Measurements from ENCODE around the gene MYO15B.

Gene MYO15B

DNA sequence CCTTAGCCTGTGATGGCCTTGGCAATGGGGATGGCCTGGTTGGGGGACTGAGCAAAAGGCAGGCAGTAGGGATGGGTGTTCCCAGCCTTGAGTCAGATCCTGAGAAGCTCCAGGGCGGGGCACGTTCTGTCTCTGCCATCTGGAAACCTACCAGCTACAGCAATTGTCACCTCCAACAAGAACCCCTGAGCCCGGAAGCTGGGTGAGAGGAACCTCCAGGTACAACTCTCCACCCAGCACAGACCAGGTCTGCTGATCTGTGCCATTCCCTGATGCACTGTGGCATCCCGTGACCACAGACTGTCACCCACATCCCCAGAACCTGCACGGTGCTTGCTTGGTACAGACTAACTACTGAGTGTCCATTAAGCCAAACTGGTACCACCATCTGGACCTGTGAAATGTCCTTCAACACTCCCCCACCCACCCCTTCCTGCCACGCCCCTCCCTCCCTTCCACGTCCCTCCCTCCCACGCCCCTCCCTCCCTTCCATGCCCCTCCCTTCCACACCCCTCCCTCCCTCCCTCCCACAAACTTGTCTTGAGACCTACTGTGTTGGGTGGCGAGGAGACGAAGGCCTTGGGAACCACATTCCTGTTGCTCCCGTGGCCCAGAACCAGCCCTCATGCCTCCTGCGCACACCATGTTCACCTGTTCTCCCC lies 16.6 kb downstream of the MYO15B start:
- no peak for DNase-seq

DNA sequence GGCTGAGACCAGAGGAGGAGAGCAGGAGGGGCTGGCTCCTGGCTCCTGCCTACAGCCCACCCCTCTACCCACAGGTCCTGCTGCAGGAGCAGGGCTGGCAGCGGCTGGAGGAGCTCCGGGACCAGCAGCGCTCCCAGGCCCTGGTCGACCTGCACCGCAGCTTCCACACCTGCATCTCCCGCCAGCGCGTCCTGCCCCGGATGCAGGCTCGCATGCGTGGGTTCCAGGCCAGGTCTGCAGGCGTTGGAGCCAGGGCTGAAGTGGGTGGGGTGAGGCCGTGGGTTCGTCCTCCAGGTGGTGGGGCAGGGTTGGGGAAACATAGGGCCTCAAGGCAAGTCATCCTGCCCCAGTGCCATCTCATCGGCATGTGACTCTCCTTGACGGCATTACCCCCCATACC lies 18.2 kb downstream of the MYO15B start:
- no peak for DNase-seq

GRCh38 chr17:75607086-75607485 lies 19.5 kb downstream of the MYO15B start:
- no peak for DNase-seq

DNA sequence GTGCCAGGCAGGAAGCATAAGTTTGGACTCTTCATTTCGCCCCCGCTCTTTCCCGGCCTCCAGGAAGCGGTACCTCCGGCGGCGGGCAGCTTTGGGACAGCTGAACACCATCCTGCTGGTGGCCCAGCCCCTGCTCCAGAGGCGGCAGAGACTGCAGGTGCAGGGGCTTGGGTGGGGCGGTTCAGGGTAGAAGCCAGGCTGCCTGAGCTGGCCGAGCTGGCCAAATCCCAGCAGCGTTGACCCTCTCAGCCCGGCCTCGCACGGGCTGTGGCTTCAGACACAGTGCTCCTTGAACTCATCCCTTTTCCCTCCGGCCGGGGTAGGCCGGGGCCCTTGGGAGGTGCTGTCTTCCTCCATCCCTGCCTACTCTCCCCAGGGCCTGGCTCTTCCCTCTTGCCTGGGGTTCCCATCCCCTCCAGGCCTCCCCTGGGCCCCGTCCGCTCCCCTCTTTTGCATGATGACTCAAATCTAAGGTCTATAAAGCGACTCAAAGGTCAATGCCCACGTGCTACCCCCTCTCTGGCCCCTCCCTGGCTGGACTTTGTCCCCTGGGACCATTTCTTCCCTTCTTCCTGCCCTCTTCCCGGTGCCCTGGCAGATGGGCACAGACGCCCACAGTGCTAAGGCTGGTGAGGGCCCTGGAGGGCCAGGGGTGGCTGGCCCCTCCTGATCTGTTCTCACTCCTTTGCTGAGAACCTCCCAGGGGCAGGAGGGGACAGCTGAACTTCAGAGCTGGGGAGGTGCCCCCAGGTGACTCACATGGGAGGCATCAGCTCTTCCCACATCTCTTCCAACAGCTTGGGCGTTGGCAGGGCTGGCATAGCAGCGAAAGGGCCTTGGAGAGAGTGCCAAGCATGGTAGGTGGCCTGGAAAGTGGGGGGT lies 22.7 kb downstream of the MYO15B start:
- DNase-seq = no peak

GRCh38 chr17:75611851-75612429 lies 24.3 kb downstream of the MYO15B start:
- no peak for DNase-seq

DNA sequence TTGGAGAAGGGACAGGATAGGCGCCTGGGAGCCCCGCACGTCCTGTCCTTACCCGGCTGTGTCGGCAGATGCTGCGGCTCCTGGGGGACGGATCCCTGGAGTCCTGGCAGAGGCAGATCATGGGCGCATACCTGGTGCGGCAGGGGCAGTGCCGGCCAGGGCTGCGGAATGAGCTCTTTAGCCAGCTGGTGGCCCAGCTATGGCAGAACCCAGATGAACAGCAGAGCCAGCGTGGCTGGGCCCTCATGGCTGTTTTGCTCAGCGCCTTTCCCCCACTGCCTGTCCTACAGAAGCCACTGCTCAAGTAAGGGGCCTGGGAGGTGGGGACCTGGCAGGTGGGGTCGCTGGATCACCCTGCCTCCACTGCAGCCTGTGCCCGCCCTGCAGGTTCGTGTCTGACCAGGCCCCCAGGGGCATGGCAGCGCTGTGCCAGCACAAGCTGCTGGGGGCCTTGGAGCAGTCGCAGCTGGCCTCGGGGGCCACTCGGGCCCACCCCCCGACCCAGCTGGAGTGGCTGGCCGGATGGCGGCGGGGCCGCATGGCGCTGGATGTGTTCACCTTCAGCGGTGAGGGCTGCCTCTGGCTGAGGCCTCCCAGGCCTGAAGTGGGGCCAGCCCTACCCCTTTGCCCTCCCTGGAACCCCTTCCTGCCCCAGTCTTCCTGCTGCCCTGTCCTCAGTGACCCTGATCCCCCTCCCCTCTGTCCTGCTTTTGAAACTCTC lies 25.5 kb downstream of the MYO15B start:
- DNase-seq = no peak

GRCh38 chr17:75614006-75614405 lies 26.4 kb downstream of the MYO15B start:
- DNase-seq = no peak

DNA sequence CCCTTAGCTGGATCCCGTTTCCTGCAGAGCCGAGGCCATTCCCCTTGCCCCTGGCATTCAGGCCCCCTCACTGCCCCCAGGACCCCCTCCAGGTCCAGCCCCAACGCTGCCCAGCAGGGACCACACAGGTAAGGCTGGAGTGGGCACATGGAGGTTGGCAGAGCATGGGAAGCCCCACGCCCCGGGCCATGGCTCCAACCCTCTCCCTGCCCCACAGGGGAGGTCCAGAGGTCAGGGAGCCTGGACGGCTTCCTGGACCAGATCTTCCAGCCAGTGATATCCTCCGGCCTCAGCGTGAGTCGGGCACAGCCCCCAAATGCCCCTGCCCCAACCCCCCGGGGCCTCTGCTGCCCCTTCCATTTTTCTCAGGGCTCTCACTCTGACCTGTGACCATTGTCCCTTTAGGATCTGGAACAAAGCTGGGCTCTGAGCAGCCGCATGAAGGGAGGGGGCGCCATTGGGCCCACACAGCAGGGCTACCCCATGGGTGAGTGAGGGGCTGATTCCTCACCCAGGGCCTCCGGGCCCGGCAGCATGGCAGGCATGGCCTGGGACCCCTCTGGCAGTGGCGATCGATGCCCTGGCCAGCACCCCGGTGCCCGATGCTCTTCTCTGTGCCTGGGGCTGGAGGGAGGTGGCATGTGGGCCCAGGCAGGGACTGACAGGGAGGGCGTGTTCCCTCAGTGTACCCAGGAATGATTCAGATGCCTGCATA lies 27.1 kb downstream of the MYO15B start:
- DNase-seq = no peak

GRCh38 chr17:75615301-75615700 lies 27.7 kb downstream of the MYO15B start:
- DNase-seq = no peak

GRCh38 chr17:75616521-75617122 lies 29.0 kb downstream of the MYO15B start:
- no peak for DNase-seq

DNA sequence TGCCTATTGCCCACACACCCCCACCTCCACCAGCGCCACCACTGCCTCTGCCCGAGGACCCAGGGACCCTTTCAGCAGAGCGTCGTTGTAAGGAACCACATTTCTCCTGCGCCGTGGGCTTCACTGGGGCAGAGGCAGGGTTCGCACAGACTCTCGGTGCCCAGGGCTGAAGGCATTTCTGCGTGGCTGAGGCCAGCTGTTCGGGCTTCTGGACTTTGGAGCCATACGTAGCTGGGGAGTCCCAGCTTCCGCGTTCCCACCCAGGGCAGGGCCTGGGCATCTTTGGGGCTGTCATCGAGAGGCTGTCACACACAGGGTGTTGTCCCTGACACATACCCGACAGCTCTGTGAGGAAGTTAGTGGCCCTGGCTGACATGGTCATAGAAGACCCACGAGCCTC lies 29.6 kb downstream of the MYO15B start:
- no peak for DNase-seq

DNA sequence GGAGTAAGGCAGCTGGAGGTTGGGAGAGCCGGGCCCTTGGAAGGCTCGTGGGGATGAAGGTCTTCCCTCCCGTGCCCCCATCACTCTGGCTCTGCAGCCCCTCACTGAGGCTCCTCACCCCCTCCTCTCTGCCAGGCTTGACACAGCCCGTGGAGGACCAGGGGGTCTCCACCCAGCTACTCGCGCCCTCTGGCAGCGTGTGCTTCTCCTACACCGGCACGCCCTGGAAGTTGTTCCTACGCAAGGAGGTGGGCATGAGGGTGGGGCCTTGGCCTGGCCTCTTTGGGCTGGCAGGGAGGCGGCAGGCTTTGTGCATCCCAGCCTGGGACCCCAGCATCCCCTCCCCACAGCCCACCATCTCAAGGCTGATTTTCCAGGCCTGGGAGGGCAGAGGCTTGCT lies 30.1 kb downstream of the MYO15B start:
- no peak for DNase-seq

DNA sequence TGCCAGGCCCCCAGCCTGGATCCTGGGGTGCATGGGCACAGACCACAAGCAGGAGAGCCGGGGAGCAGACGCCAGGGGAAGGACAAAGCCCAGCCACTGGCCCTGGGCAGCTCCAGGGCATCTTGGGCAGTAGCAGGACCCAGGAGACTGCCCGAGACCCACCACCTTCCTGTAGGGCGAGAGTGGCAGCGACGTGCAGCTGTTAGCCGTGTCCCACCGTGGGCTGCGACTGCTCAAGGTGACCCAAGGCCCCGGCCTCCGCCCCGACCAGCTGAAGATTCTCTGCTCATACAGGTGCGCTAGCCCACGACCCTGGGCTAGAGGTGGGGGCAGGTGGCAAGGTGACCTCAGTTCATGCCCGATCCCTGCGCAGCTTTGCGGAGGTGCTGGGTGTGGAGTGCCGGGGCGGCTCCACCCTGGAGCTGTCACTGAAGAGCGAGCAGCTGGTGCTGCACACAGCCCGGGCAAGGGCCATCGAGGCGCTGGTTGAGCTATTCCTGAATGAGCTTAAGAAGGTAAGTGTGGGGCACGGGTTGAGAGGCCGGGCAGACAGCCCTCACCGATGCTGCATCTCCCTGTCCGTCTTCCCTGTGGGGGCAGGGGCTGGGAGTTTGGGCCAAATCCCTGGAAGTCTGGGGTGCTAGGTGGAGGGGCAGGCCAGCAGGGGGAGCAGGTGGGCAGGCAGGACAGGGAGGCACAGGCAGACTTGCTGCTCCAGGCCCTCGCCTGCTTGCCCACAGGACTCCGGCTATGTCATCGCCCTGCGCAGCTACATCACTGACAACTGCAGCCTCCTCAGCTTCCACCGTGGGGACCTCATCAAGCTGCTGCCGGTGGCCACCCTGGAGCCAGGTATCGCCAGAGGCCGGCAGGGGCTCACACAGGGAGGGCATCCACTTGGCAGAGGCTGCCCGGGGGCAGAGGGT lies 32.2 kb downstream of the MYO15B start:
- DNase-seq = no peak

GRCh38 chr17:75621489-75621888 lies 33.9 kb downstream of the MYO15B start:
- no peak for DNase-seq

DNA sequence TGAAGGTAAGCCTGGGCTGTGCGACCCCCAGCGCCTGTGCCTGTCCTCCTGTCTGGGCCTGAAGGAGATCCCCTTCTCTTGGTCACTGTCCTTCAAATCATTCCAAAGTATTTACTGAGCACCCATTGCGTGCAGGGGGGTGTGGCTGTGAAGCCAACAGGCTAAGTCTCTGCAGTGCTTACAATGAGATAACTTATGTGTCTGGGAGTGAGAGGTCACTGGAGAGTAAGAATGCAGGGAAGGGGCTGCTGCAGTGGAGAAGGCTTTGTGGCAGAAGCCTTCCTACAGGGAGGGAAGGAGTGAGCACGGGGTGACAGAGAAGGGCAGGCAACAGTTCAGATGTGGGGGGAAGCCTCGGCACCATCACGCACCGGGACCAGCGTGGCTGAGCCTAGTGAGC lies 34.5 kb downstream of the MYO15B start:
- no peak for DNase-seq

DNA sequence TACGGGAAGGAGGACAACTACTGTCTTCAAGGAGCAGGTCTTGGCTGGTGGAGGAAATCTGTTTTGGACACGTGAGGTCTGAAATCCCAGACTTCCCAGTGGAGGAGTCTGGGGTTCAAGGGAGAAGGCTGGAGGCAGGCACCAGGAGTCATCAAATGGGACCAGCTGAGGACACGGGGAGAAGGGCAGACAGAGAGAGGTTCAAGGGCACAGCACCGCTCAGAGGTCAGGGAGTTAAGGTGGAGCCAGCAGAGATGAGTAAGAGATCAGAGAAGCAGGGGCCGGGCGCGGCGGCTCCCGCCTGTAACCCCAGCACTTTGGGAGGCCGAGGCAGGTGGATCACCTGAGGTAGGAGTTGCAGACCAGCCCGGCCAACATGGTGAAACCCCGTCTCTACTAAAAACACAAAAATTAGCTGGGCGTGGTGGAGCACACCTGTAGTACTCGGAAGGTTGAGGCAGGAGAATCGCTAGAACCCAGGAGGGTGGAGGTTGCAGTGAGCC lies 35.2 kb downstream of the MYO15B start:
- DNase-seq = no peak

DNA sequence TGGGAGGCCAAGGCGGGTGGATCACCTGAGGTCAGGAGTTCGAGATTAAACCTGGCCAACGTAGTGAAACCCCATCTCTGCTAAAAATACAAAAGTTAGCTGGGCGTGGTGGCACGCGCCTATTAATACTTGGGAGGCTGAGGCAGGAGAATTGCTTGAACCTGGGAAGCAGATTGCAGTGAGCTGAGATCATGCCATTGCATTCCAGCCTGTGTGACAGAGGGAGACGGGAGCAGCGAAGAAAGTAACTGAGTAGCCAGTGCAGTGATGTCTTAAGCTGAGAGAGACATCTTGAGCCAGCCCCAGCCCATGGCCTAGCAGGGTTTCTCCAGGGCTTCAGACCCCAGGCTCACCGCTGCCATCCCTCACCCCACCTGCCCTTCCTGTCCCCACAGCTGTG lies 35.8 kb downstream of the MYO15B start:
- DNase-seq = no peak

- DNase-seq = no peak
Observed at GRCh38 chr17:75624021-75624420, 36.4 kb downstream of the MYO15B start.

GRCh38 chr17:75624714-75625345 lies 37.2 kb downstream of the MYO15B start:
- DNase-seq = no peak

GRCh38 chr17:75625813-75626486 lies 38.4 kb downstream of the MYO15B start:
- DNase-seq = no peak
